ENCODE data around the gene FKRP. TPM values are rescaled to one million over a fixed set of nuclear protein-coding genes. Genes with fewer than 3 reads are reported as not detected.

The FKRP gene
- total RNA-seq, 1 experiment from 2014 or later = 33.1 TPM

DNA sequence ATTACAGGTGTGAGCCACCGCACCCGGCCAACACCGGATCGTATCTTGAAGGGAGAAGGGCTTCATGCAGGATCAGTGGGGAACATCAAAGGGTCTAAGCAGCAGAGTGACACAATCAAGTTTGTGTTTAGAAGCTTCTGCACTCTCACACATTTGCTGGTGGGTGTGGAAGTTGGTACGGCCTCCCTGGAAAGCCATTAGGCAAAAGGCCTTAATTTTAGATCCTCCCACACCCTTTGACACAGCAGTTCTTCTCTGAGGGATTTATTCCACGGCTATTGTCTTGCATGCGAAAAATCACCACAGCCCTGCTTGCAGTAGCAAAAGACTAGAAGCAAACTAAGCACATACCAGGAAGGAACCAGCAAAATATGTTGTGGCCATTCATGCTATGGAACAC is 60.8 kb downstream of the FKRP start:
- Histone ChIP-seq H3K4me3 (ENCODE audit: low read depth, low read length) (no peak overlapping the region), H3K27me3 (replicated peaks; ENCODE audit: control insufficient read depth, insufficient read depth, low read length) (no peaks in the 10 kb centered on the region), H3K4me1 (peaks cover 27% of the 10 kb centered on the region), H3K36me3 (ENCODE audit: control insufficient read depth, insufficient read depth, low read length) (no peaks in the 10 kb centered on the region), H3K9me3 (no peaks in the 10 kb centered on the region)
- Mint-ChIP-seq H3K4me1 (ENCODE audit: low read depth, unreplicated experiment) (no peaks in the 10 kb centered on the region), H3K27ac (ENCODE audit: unreplicated experiment) (no peak overlapping the region), H3K27me3 (ENCODE audit: insufficient read depth, unreplicated experiment) (no peaks in the 10 kb centered on the region), H3K4me3 (ENCODE audit: unreplicated experiment) (no peak overlapping the region), H3K36me3 (ENCODE audit: insufficient read depth, unreplicated experiment) (no peaks in the 10 kb centered on the region), H3K9me3 (ENCODE audit: unreplicated experiment) (no peaks in the 10 kb centered on the region)
- CTCF ChIA-PET = no interaction called here
- BruUV-seq (replicated peaks) = no TSS peak
- DNase-seq = no peak
- TF ChIP-seq, protein P1, sequence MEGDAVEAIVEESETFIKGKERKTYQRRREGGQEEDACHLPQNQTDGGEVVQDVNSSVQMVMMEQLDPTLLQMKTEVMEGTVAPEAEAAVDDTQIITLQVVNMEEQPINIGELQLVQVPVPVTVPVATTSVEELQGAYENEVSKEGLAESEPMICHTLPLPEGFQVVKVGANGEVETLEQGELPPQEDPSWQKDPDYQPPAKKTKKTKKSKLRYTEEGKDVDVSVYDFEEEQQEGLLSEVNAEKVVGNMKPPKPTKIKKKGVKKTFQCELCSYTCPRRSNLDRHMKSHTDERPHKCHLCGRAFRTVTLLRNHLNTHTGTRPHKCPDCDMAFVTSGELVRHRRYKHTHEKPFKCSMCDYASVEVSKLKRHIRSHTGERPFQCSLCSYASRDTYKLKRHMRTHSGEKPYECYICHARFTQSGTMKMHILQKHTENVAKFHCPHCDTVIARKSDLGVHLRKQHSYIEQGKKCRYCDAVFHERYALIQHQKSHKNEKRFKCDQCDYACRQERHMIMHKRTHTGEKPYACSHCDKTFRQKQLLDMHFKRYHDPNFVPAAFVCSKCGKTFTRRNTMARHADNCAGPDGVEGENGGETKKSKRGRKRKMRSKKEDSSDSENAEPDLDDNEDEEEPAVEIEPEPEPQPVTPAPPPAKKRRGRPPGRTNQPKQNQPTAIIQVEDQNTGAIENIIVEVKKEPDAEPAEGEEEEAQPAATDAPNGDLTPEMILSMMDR (IDR thresholded peaks at IDR 0.05; ENCODE audit: insufficient read depth in 1 of 2, low read depth in 1 of 2, low read length in 1 of 2, severe bottlenecking in 1 of 2, unreplicated experiment in 1 of 2) = no peak
- intact Hi-C loops (cut with micrococcal nuclease; ENCODE audit: unreplicated experiment) = no loop called here
- POLR2A ChIA-PET = no interaction called here

Small RNAs within 50 kb of the gene (microRNA-seq; reads per million reads assigned to microRNA genes)
- gene MIR320E = 4.1 reads per million, percentile 27 among the genes with 10 or more reads in this experiment

Other genes starting within 250 kb of the FKRP start
- gene CALM3, start 144.7 kb upstream of the FKRP start, total RNA-seq (2022) = 465 and 484 TPM in 2 replicates
- gene PTGIR, start 121.0 kb upstream of the FKRP start, total RNA-seq (2022) = not detected in 2 replicates
- not detected in 2 replicates for gene GNG8, start 109.9 kb upstream of the FKRP start, total RNA-seq (2022)
- 0.39 and 0.75 TPM in 2 replicates for gene DACT3, start 84.9 kb upstream of the FKRP start, total RNA-seq (2022)
- 45.4 and 48.4 TPM in 2 replicates for gene PRKD2, start 28.9 kb upstream of the FKRP start, total RNA-seq (2022)
- gene STRN4, start 393 bp downstream of the FKRP start, total RNA-seq (2022) = 151 and 162 TPM in 2 replicates
- gene SLC1A5, start 42.5 kb downstream of the FKRP start, total RNA-seq (2022) = 497 and 512 TPM in 2 replicates
- 211 and 234 TPM in 2 replicates for gene AP2S1, start 104.8 kb downstream of the FKRP start, total RNA-seq (2022)
- 81.7 and 85.9 TPM in 2 replicates for gene ARHGAP35, start 114.9 kb downstream of the FKRP start, total RNA-seq (2022)